Stimulated activated memory B cell treated with anti-CD40 and anti-IgM and Interleukin-4, amounts not matched to agents 10 μg/mL and 1 μg/mL and 100 μg/mL, for 72 hours (primary cell): ENCODE data around the gene PIP5KL1.

Experiments used
- ATAC-seq: fragments of 150-1000 bp; cut with Tn5 transposase; 2 replicates; pipeline ENCODE4 v1.10.0; 2021
- H3K27ac Mint-ChIP-seq: one replicate; pipeline ENCODE4 v1.8.0; 2022; ENCODE audit warnings: mild to moderate bottlenecking, mixed read lengths
- H3K27me3 Mint-ChIP-seq: one replicate; pipeline ENCODE4 v1.8.0; 2022; ENCODE audit warnings: mixed read lengths
- H3K36me3 Mint-ChIP-seq: one replicate; pipeline ENCODE4 v1.8.0; 2022; ENCODE audit warnings: mixed read lengths
- H3K4me1 Mint-ChIP-seq: one replicate; pipeline ENCODE4 v1.8.0; 2022; ENCODE audit warnings: mixed read lengths
- H3K4me3 Mint-ChIP-seq: one replicate; pipeline ENCODE4 v1.8.0; 2022; ENCODE audit warnings: mild to moderate bottlenecking, moderate library complexity, mixed read lengths
- H3K9me3 Mint-ChIP-seq: one replicate; pipeline ENCODE4 v1.8.0; 2022; ENCODE audit warnings: mixed read lengths

The PIP5KL1 gene

GRCh38 chr9:127930231-127931091 lies at the start of gene PIP5KL1:
TSS of gene PIP5KL1 (minus strand) at chr9:127930777. CDS start at chr9:127930752, 25 bp downstream.
- H3K36me3 Mint-ChIP-seq, result peaks cover 15% of the 10 kb centered on the region
- peaks cover 54% of the 10 kb centered on the region for H3K4me1 Mint-ChIP-seq
- peak within 1 kb of the TSS; percentile 76 for H3K4me3 Mint-ChIP-seq
- H3K9me3 Mint-ChIP-seq, result no peaks in the 10 kb centered on the region
- peaks cover 19% of the 10 kb centered on the region for H3K27me3 Mint-ChIP-seq
- peak; percentile 91 for ATAC-seq
- H3K27ac Mint-ChIP-seq, result peak within 1 kb of the TSS; percentile 79

- H3K4me3 Mint-ChIP-seq, result peak overlapping the region; percentile 99
- peak; percentile 66 for ATAC-seq
- no peaks in the 10 kb centered on the region for H3K9me3 Mint-ChIP-seq
- no peaks in the 10 kb centered on the region for H3K27me3 Mint-ChIP-seq
- peaks cover 76% of the 10 kb centered on the region for H3K4me1 Mint-ChIP-seq
- H3K36me3 Mint-ChIP-seq, result peaks cover 23% of the 10 kb centered on the region
- H3K27ac Mint-ChIP-seq, result peak overlapping the region; percentile 94
Observed at GRCh38 chr9:127980060-127980705, 49.6 kb upstream of the PIP5KL1 start.

GRCh38 chr9:127979333-127980059 lies 48.9 kb upstream of the PIP5KL1 start:
- Mint-ChIP-seq H3K9me3 (no peaks in the 10 kb centered on the region), H3K27ac (peak overlapping the region; percentile 94), H3K4me3 (peak overlapping the region; percentile 99), H3K27me3 (no peaks in the 10 kb centered on the region), H3K4me1 (peaks cover 76% of the 10 kb centered on the region), H3K36me3 (peaks cover 27% of the 10 kb centered on the region)
- ATAC-seq, result peak; percentile 44

- H3K27ac Mint-ChIP-seq, result peak overlapping the region; percentile 94
- no peaks in the 10 kb centered on the region for H3K9me3 Mint-ChIP-seq
- no peaks in the 10 kb centered on the region for H3K27me3 Mint-ChIP-seq
- H3K4me3 Mint-ChIP-seq, result peak overlapping the region; percentile 99
- peaks cover 76% of the 10 kb centered on the region for H3K4me1 Mint-ChIP-seq
- peaks cover 32% of the 10 kb centered on the region for H3K36me3 Mint-ChIP-seq
- ATAC-seq, result no peak
Observed at GRCh38 chr9:127979015-127979332, 48.4 kb upstream of the PIP5KL1 start.

GRCh38 chr9:127977884-127978647 lies 47.5 kb upstream of the PIP5KL1 start:
- Mint-ChIP-seq H3K4me3 (peak overlapping the region; percentile 99), H3K36me3 (peaks cover 32% of the 10 kb centered on the region), H3K4me1 (peaks cover 76% of the 10 kb centered on the region), H3K9me3 (no peaks in the 10 kb centered on the region), H3K27ac (peak overlapping the region; percentile 94), H3K27me3 (no peaks in the 10 kb centered on the region)
- no peak for ATAC-seq

GRCh38 chr9:127977009-127977883 lies 46.7 kb upstream of the PIP5KL1 start:
- Mint-ChIP-seq H3K27ac (peak overlapping the region; percentile 94), H3K4me3 (peak overlapping the region; percentile 99), H3K4me1 (peaks cover 76% of the 10 kb centered on the region), H3K9me3 (no peaks in the 10 kb centered on the region), H3K36me3 (peaks cover 32% of the 10 kb centered on the region), H3K27me3 (no peaks in the 10 kb centered on the region)
- no peak for ATAC-seq

- peak overlapping the region; percentile 94 for H3K27ac Mint-ChIP-seq
Observed at GRCh38 chr9:127976498-127976897, 45.9 kb upstream of the PIP5KL1 start.

GRCh38 chr9:127975376-127976315 lies 45.1 kb upstream of the PIP5KL1 start:
- Mint-ChIP-seq H3K4me1 (peaks cover 81% of the 10 kb centered on the region), H3K36me3 (peaks cover 32% of the 10 kb centered on the region), H3K27me3 (no peaks in the 10 kb centered on the region), H3K27ac (peak overlapping the region; percentile 94), H3K4me3 (peak overlapping the region; percentile 99), H3K9me3 (no peaks in the 10 kb centered on the region)
- no peak for ATAC-seq

More at GRCh38 chr9:127976498-127976897, 45.9 kb upstream of the PIP5KL1 start:
- Mint-ChIP-seq H3K9me3 (no peaks in the 10 kb centered on the region), H3K4me3 (peak overlapping the region; percentile 99), H3K27me3 (no peaks in the 10 kb centered on the region), H3K4me1 (peaks cover 76% of the 10 kb centered on the region), H3K36me3 (peaks cover 32% of the 10 kb centered on the region)
- no peak for ATAC-seq

- H3K9me3 Mint-ChIP-seq, result no peaks in the 10 kb centered on the region
- H3K4me1 Mint-ChIP-seq, result peaks cover 90% of the 10 kb centered on the region
- H3K27me3 Mint-ChIP-seq, result no peaks in the 10 kb centered on the region
- no peak for ATAC-seq
- H3K4me3 Mint-ChIP-seq, result peak overlapping the region; percentile 99
- H3K27ac Mint-ChIP-seq, result peak overlapping the region; percentile 94
- peaks cover 33% of the 10 kb centered on the region for H3K36me3 Mint-ChIP-seq
Observed at GRCh38 chr9:127974769-127975261, 44.2 kb upstream of the PIP5KL1 start.

- Mint-ChIP-seq H3K36me3 (peaks cover 27% of the 10 kb centered on the region), H3K27ac (peak overlapping the region; percentile 94), H3K4me1 (peaks cover 94% of the 10 kb centered on the region), H3K27me3 (no peaks in the 10 kb centered on the region), H3K4me3 (peak overlapping the region; percentile 99), H3K9me3 (no peaks in the 10 kb centered on the region)
- no peak for ATAC-seq
Observed at GRCh38 chr9:127974001-127974768, 43.6 kb upstream of the PIP5KL1 start.

- Mint-ChIP-seq H3K27me3 (no peaks in the 10 kb centered on the region), H3K9me3 (no peaks in the 10 kb centered on the region), H3K4me1 (peaks cover 99% of the 10 kb centered on the region), H3K4me3 (peak overlapping the region; percentile 84), H3K36me3 (peaks cover 29% of the 10 kb centered on the region), H3K27ac (peak overlapping the region; percentile 94)
- no peak for ATAC-seq
Observed at GRCh38 chr9:127973169-127974000, 42.8 kb upstream of the PIP5KL1 start.
